IMR-90 (cell line): ENCODE results near the gene KIF3B. TPM values are rescaled to one million over a fixed set of nuclear protein-coding genes. Genes with fewer than 3 reads are reported as not detected.

Source experiments
- ATAC-seq: fragments of 200-7000 bp; cut with Tn5 transposase; 2 replicates; pipeline ENCODE4 v1.9.1; 2020; ENCODE audit warnings: low read depth, mild to moderate bottlenecking, moderate library complexity
- BruUV-seq: library from RNA; stranded (reverse); fragments of 400-500 nt; replicated peaks from 2 replicates; lab custom pipeline; 2021; lab: Mats Ljungman, UMichigan
- CTCF ChIA-PET: fragments of 300-600 bp; formaldehyde crosslinking; extraction: SDS; loops from one replicate; lab custom pipeline; 2021; ENCODE audit warnings: antibody characterized with exemption; lab: Yijun Ruan, JAX
- POLR2A ChIA-PET: fragments of 300-600 bp; sonication (Branson Sonifier 250); formaldehyde crosslinking; loops from one replicate; lab custom pipeline; 2022; ENCODE audit warnings: antibody characterized with exemption; ENCODE audit not compliant: unreplicated experiment; lab: Charles Lee
- DNase-seq: peaks from one replicate; pipeline ENCODE4 v3.0.0; 2013
- H2AFZ ChIP-seq: replicated peaks from 2 replicates; pipeline ENCODE3; 2013; ENCODE audit warnings: low read length, mild to moderate bottlenecking; ENCODE audit not compliant: poor library complexity
- H2AK5ac ChIP-seq: 2 replicates; pipeline ENCODE4 v1.6.1; 2013; ENCODE audit warnings: low read depth, low read length, inconsistent platforms
- H2AK9ac ChIP-seq: replicated peaks from 2 replicates; pipeline ENCODE3; 2013; ENCODE audit warnings: mild to moderate bottlenecking, low read depth, low read length, moderate library complexity; ENCODE audit not compliant: poor library complexity
- H2BK120ac ChIP-seq: 2 replicates; pipeline ENCODE4 v1.6.1; 2013; ENCODE audit warnings: low read depth, low read length, inconsistent platforms
- H2BK15ac ChIP-seq: 3 replicates; pipeline ENCODE4 v1.6.1; 2013; ENCODE audit warnings: low read depth, low read length, inconsistent platforms
- H2BK20ac ChIP-seq: 2 replicates; pipeline ENCODE4 v1.6.1; 2013; ENCODE audit warnings: low read depth, mild to moderate bottlenecking, inconsistent platforms, low read length, moderate library complexity
- H2BK5ac ChIP-seq: 2 replicates; pipeline ENCODE4 v1.6.1; 2013; ENCODE audit warnings: mild to moderate bottlenecking, low read depth, low read length, inconsistent platforms; ENCODE audit not compliant: poor library complexity, severe bottlenecking
- H3K14ac ChIP-seq: replicated peaks from 2 replicates; pipeline ENCODE4 v1.6.1; 2013; ENCODE audit warnings: low read depth, low read length, inconsistent platforms
- H3K18ac ChIP-seq: 2 replicates; pipeline ENCODE4 v1.6.1; 2013; ENCODE audit warnings: low read depth, low read length, control low read depth
- H3K23ac ChIP-seq: 2 replicates; pipeline ENCODE4 v1.6.1; 2013; ENCODE audit warnings: low read depth, low read length, inconsistent platforms
- H3K27ac ChIP-seq: 2 replicates; pipeline ENCODE4 v1.5.1; 2013; ENCODE audit warnings: mild to moderate bottlenecking, control low read depth, low read length; ENCODE audit not compliant: insufficient read depth
- H3K27me3 ChIP-seq: 2 replicates; pipeline ENCODE4 v1.6.1; 2013; ENCODE audit warnings: low read length; ENCODE audit not compliant: control insufficient read depth, insufficient read depth
- H3K36me3 ChIP-seq: 2 replicates; pipeline ENCODE4 v1.6.1; 2013; ENCODE audit warnings: low read length, mixed read lengths; ENCODE audit not compliant: control insufficient read depth, insufficient read depth
- H3K4ac ChIP-seq: 2 replicates; pipeline ENCODE4 v1.6.1; 2013; ENCODE audit warnings: low read depth, low read length, inconsistent platforms
- H3K4me1 ChIP-seq: 2 replicates; pipeline ENCODE4 v1.6.1; 2013; ENCODE audit warnings: low read length, mixed read lengths; ENCODE audit not compliant: control insufficient read depth, insufficient read depth
- H3K4me2 ChIP-seq: 2 replicates; pipeline ENCODE4 v1.6.1; 2013; ENCODE audit warnings: low read depth, mild to moderate bottlenecking, control low read depth, low read length, moderate library complexity
- H3K4me3 ChIP-seq: 2 replicates; pipeline ENCODE4 v1.5.1; 2013; ENCODE audit warnings: low read depth, mild to moderate bottlenecking, control low read depth, low read length, moderate library complexity; ENCODE audit not compliant: insufficient read depth
- H3K56ac ChIP-seq: 2 replicates; pipeline ENCODE4 v1.6.1; 2013; ENCODE audit warnings: low read length, inconsistent platforms; ENCODE audit not compliant: insufficient read depth; ENCODE audit errors: extremely low read depth
- H3K79me1 ChIP-seq, 2 experiments: 2 replicates each; pipeline ENCODE4 v1.6.1; 2013; ENCODE audit warnings: low read length in 2 of 2, inconsistent platforms in 1 of 2, low read depth in 1 of 2
- H3K9ac ChIP-seq: 2 replicates; pipeline ENCODE4 v1.6.1; 2013; ENCODE audit warnings: low read depth, low read length, control low read depth
- H3K9me1 ChIP-seq: 2 replicates; pipeline ENCODE4 v1.6.1; 2013; ENCODE audit warnings: low read length, inconsistent platforms; ENCODE audit not compliant: insufficient read depth
- H3K9me3 ChIP-seq: 2 replicates; pipeline ENCODE4 v1.6.1; 2013; ENCODE audit warnings: low read length; ENCODE audit not compliant: control insufficient read depth, insufficient read depth
- H4K20me1 ChIP-seq: 2 replicates; pipeline ENCODE4 v1.6.1; 2013; ENCODE audit warnings: low read length, inconsistent platforms; ENCODE audit not compliant: insufficient read depth
- H4K5ac ChIP-seq: 2 replicates; pipeline ENCODE4 v1.6.1; 2013; ENCODE audit warnings: mild to moderate bottlenecking, low read depth, low read length, control low read depth
- H4K8ac ChIP-seq, 2 experiments: 2 replicates each; pipeline ENCODE4 v1.6.1; 2013; ENCODE audit warnings: low read depth in 2 of 2, low read length in 2 of 2, control low read depth in 1 of 2, inconsistent platforms in 1 of 2
- H4K91ac ChIP-seq: 2 replicates; pipeline ENCODE4 v1.6.1; 2013; ENCODE audit warnings: low read depth, low read length, inconsistent platforms; ENCODE audit not compliant: insufficient read depth
- BHLHE40 ChIP-seq: fragments of 150-350 bp; IDR thresholded peaks from 2 replicates; pipeline ENCODE4 v1.6.1; 2016; ENCODE audit warnings: mild to moderate bottlenecking, low read depth, low read length
- CEBPB ChIP-seq: IDR thresholded peaks from 2 replicates; pipeline ENCODE4 v1.6.1; 2012; ENCODE audit warnings: low read depth, low read length, improper control_type of control experiment
- CHD1 ChIP-seq: IDR thresholded peaks from 2 replicates; pipeline ENCODE4 v1.6.1; 2012; ENCODE audit warnings: low read depth, low read length, improper control_type of control experiment
- MAZ ChIP-seq: IDR thresholded peaks from 2 replicates; pipeline ENCODE4 v1.6.1; 2012; ENCODE audit warnings: low read depth, mild to moderate bottlenecking, low read length, improper control_type of control experiment, moderate library complexity, borderline replicate concordance
- MXI1 ChIP-seq: IDR thresholded peaks from 2 replicates; pipeline ENCODE4 v1.6.1; 2012; ENCODE audit warnings: low read depth, mild to moderate bottlenecking, low read length, moderate library complexity, borderline replicate concordance
- NFE2L2 ChIP-seq: fragments of 150-350 bp; IDR thresholded peaks from 2 replicates; pipeline ENCODE4 v1.6.1; 2016; ENCODE audit warnings: low read depth, mild to moderate bottlenecking, low read length
- POLR2A ChIP-seq: IDR thresholded peaks from 2 replicates; pipeline ENCODE4 v1.6.1; 2012; ENCODE audit warnings: mild to moderate bottlenecking, low read depth, low read length
- RCOR1 ChIP-seq: IDR thresholded peaks from 2 replicates; pipeline ENCODE4 v1.6.1; 2012; ENCODE audit warnings: mild to moderate bottlenecking, low read length, improper control_type of control experiment; ENCODE audit not compliant: insufficient replicate concordance
- RFX5 ChIP-seq: IDR thresholded peaks from 2 replicates; pipeline ENCODE4 v1.8.0; 2012; ENCODE audit warnings: low read depth, mild to moderate bottlenecking, low read length, moderate library complexity
- SMC3 ChIP-seq: fragments of 150-350 bp; IDR thresholded peaks from 2 replicates; pipeline ENCODE4 v1.6.1; 2016; ENCODE audit warnings: low read depth, mild to moderate bottlenecking, antibody characterized with exemption, low read length, moderate library complexity
- USF2 ChIP-seq: fragments of 150-350 bp; IDR thresholded peaks from 2 replicates; pipeline ENCODE4 v1.6.1; 2017; ENCODE audit warnings: mild to moderate bottlenecking, antibody characterized with exemption, low read length, low read depth
- WGBS, 2 experiments: methylation state at CpG; one replicate each; pipeline versions ENCODE4 v1.1.5 to v1.1.7; 2013; ENCODE audit warnings: missing lambda C conversion rate in 2 of 2; ENCODE audit not compliant: insufficient read length in 1 of 2; ENCODE audit errors: extremely low coverage in 2 of 2; 5-methylcytosine and 5-hydroxymethylcytosine counted together
- dilution Hi-C: fragments of 300-500 bp; cut with HindIII; formaldehyde crosslinking; loops from one replicate; pipeline ENCODE4 v1.14.3; 2018; ENCODE audit warnings: low sequenced_read_pairs; ENCODE audit not compliant: unreplicated experiment
- in situ Hi-C: fragments of 300-500 bp; cut with MboI; formaldehyde crosslinking; loops from 3 replicates; pipeline ENCODE4 v1.14.3; 2019; ENCODE audit warnings: low sequenced_read_pairs, inconsistent platforms, mixed read lengths
- intact Hi-C: fragments of 100-400 bp; cut with micrococcal nuclease; formaldehyde crosslinking; loops from 2 replicates; pipeline ENCODE4 v1.10.0; 2022
- polyA plus RNA-seq, 3 experiments: library from polyadenylated mRNA; depleted of rRNA; stranded (reverse); fragments of >200 nt; gene quantifications; 2 replicates each; pipeline ENCODE4 v1.2.3, GENCODE V29; 2012; ENCODE audit warnings: low replicate concordance in 1 of 3
- total RNA-seq: library from RNA; depleted of rRNA; stranded (reverse); fragments of >200 nt; gene quantifications from 2 replicates; pipeline ENCODE4 v1.2.3, GENCODE V29; 2012

KIF3B gene
- total and polyA plus RNA-seq, 2 of the 4 experiments (the other 2 are of a cell fraction): 17.1 to 28.1 TPM

DNA sequence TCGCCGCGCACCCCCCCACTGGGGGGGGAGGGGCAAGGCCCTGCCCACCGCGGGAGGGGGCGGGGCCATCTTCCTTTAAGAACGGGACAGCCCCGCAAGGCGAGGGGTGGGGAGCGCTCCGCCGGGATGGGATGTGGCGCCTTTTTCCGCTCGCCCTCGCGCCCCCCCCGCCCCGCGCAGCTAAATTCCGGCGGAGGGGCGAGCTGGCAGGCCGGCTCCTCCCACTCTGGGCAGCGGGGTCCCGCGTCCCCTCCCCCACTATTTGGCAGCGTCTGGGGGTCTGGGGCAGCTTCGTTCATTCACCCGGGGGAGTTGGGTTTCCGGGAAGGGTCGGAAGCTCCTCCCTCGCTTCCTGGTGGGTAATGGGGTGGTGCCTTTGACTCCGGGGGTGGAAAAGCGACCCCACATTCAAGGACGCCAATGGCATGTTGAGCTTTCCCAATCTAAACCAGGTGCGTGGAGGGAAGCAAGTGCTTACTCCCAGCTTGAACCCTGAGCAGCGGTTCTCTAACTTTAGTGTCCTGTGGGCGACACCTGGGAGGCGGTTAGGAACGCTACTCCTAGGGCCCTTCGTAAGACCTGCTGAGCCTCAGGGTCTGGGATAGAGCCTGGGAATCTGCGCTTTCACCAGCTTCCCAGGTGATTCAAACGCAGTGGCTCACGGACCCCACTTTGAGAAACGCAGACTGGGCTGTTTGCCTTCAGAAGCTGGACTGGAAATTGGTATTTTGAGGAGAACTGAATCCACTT, 81.6 kb downstream of the KIF3B start:
- H3K18ac ChIP-seq: peak overlapping the region; percentile 1; the same call in 1 of the 2 replicates
- H2BK120ac ChIP-seq: peak overlapping the region; percentile 47; the same call in 1 of the 2 replicates
- peaks cover 16% of the 10 kb centered on the region for H3K9me1 ChIP-seq
- 0 out of 2 replicates have a peak overlapping the region, but pooled peaks have one; percentile 8 for H4K5ac ChIP-seq
- peaks cover 5% of the 10 kb centered on the region for H3K4me1 ChIP-seq
- peak overlapping the region; percentile 66 for H4K91ac ChIP-seq
- TF ChIP-seq MAZ (peak; percentile 72; the same call in 1 of the 2 replicates), SMC3 (no peak), CEBPB (no peak), BHLHE40 (no peak), RFX5 (no peak), NFE2L2 (no peak), MXI1 (0 out of 2 replicates have a peak, but pooled peaks have one; percentile 18), CHD1 (no peak), POLR2A (peak; percentile 77), RCOR1 (no peak), USF2 (no peak)
- peak overlapping the region; percentile 92 for H3K14ac ChIP-seq
- H3K36me3 ChIP-seq: no peaks in the 10 kb centered on the region; the same call in 1 of the 2 replicates
- H4K8ac ChIP-seq: peak overlapping the region; percentile 21 to 82; a peak in 2 of 4 replicates
- H3K4ac ChIP-seq: peak overlapping the region; percentile 89
- BruUV-seq: no TSS peak
- intact Hi-C loops (no loop called here), in situ Hi-C loops (no loop called here), dilution Hi-C loops (no loop called here)
- H2BK20ac ChIP-seq: peak overlapping the region; percentile 8; the same call in 1 of the 2 replicates
- peak overlapping the region; percentile 78 for H3K9ac ChIP-seq
- peak overlapping the region; percentile 31; the same call in 1 of the 3 replicates for H2BK15ac ChIP-seq
- H2BK5ac ChIP-seq: peak overlapping the region; percentile 100
- ATAC-seq (peak; percentile 57), DNase-seq (peak; percentile 51)
- peaks cover 5 to 40% of the 10 kb centered on the region in 2 experiments; a peak in 2 of 4 replicates for H3K79me1 ChIP-seq
- 0% methylated on average over 5 of the region's 46 CpGs; no CpG with 5 or more reads in 1 of the 2 experiments for WGBS, 2 experiments
- H3K56ac ChIP-seq: peak overlapping the region; percentile 53
- H3K27ac ChIP-seq: peak overlapping the region; percentile 53
- H3K4me2 ChIP-seq: peak overlapping the region; percentile 78
- 0 out of 2 replicates have a peak, but pooled peaks cover 3% of the 10 kb centered on the region for H3K9me3 ChIP-seq
- ChIA-PET POLR2A (no interaction called here), CTCF (interaction anchor here (1.1 kb wide), 1 partner anchor 14 kb away, joined by 5 read pairs; no protein-coding TSS in a partner anchor)
- H3K27me3 ChIP-seq: no peaks in the 10 kb centered on the region
- H2AK9ac ChIP-seq: peak overlapping the region; percentile 96
- H3K23ac ChIP-seq: peak overlapping the region; percentile 97
- H4K20me1 ChIP-seq: peaks cover 58% of the 10 kb centered on the region
- H2AK5ac ChIP-seq: peak overlapping the region; percentile 86
- H2AFZ ChIP-seq: peak overlapping the region; percentile 89
- H3K4me3 ChIP-seq: peak overlapping the region; percentile 92
